DOHH2 (cell line): ENCODE data around the gene SIDT1.

Experiments
- EZH2phosphoT487 ChIP-seq: fragments of 200-600 bp; sonication (generic); IDR thresholded peaks from 2 replicates; pipeline ENCODE4 v1.6.1; 2017; ENCODE audit warnings: borderline replicate concordance, mild to moderate bottlenecking, antibody characterized with exemption, low read length, moderate library complexity, mixed read lengths
- TF ChIP-seq, protein P1 (sequence below): fragments of 200-600 bp; sonication (generic); IDR thresholded peaks from one replicate; pipeline ENCODE4 v1.5.1; 2014; ENCODE audit warnings: antibody characterized with exemption, mild to moderate bottlenecking, low read depth, low read length; ENCODE audit not compliant: poor library complexity, severe bottlenecking

DNA sequence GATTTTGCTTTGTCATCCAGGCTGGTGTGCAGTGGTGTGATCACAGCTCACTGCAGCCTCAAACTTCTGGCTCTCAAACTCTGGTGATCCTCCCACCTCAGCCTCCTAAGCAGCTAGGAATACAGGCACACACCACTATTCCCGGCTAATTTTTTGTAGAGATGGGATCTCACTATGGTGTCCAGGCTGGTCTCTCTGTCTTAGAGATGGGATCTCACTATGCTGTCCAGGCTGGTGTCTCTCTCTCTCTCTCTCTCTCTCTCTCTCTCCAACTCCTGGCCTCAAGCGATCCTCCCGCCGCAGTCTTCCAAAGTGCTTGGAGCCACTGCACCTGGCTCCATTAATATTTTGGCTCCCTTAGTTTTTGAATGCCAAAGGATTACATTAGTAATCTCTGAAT is 146.4 kb downstream of the SIDT1 start:
- TF ChIP-seq, protein P1, sequence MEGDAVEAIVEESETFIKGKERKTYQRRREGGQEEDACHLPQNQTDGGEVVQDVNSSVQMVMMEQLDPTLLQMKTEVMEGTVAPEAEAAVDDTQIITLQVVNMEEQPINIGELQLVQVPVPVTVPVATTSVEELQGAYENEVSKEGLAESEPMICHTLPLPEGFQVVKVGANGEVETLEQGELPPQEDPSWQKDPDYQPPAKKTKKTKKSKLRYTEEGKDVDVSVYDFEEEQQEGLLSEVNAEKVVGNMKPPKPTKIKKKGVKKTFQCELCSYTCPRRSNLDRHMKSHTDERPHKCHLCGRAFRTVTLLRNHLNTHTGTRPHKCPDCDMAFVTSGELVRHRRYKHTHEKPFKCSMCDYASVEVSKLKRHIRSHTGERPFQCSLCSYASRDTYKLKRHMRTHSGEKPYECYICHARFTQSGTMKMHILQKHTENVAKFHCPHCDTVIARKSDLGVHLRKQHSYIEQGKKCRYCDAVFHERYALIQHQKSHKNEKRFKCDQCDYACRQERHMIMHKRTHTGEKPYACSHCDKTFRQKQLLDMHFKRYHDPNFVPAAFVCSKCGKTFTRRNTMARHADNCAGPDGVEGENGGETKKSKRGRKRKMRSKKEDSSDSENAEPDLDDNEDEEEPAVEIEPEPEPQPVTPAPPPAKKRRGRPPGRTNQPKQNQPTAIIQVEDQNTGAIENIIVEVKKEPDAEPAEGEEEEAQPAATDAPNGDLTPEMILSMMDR, result no peak
- no peak for TF ChIP-seq EZH2phosphoT487
